Measurements from ENCODE around the gene ZFYVE28.

ZFYVE28 gene

GRCh38 chr4:2362266-2363055, 56.0 kb downstream of the ZFYVE28 start:
- H3K4me1 ChIP-seq (ENCODE audit: control insufficient read depth in 2 of 2, insufficient read depth in 2 of 2, low read length in 2 of 2), result peaks cover 6 to 8% of the 10 kb centered on the region in 2 donors
- no peak overlapping the region for H3K27ac ChIP-seq (ENCODE audit: low read depth in 2 of 2, low read length in 2 of 2)
- H3K9ac ChIP-seq (ENCODE audit: low read depth in 1 of 2, low read length in 2 of 2), result no peak overlapping the region
- no peaks in the 10 kb centered on the region for H3K9me3 ChIP-seq (ENCODE audit: control insufficient read depth in 2 of 2, low read length in 2 of 2)
- no peak overlapping the region for H3K4me3 ChIP-seq (ENCODE audit: low read length in 2 of 2)
- H3K27me3 ChIP-seq (ENCODE audit: control insufficient read depth in 2 of 2, insufficient read depth in 2 of 2, low read length in 2 of 2), result no peaks in the 10 kb centered on the region
- no peaks in the 10 kb centered on the region for H3K36me3 ChIP-seq (ENCODE audit: control insufficient read depth in 2 of 2, insufficient read depth in 2 of 2, low read length in 2 of 2)

GRCh38 chr4:2361366-2362265, 56.8 kb downstream of the ZFYVE28 start:
- Histone ChIP-seq H3K36me3 (ENCODE audit: control insufficient read depth in 2 of 2, insufficient read depth in 2 of 2, low read length in 2 of 2) (no peaks in the 10 kb centered on the region), H3K27ac (ENCODE audit: low read depth in 2 of 2, low read length in 2 of 2) (no peak overlapping the region), H3K4me3 (ENCODE audit: low read length in 2 of 2) (no peak overlapping the region), H3K9ac (ENCODE audit: low read depth in 1 of 2, low read length in 2 of 2) (no peak overlapping the region), H3K27me3 (ENCODE audit: control insufficient read depth in 2 of 2, insufficient read depth in 2 of 2, low read length in 2 of 2) (no peaks in the 10 kb centered on the region), H3K9me3 (ENCODE audit: control insufficient read depth in 2 of 2, low read length in 2 of 2) (no peaks in the 10 kb centered on the region), H3K4me1 (ENCODE audit: control insufficient read depth in 2 of 2, insufficient read depth in 2 of 2, low read length in 2 of 2) (peaks cover 6 to 8% of the 10 kb centered on the region in 2 donors)

GRCh38 chr4:2360396-2360730, 58.1 kb downstream of the ZFYVE28 start:
- no peak overlapping the region for H3K4me3 ChIP-seq (ENCODE audit: low read length in 2 of 2)
- H3K9ac ChIP-seq (ENCODE audit: low read depth in 1 of 2, low read length in 2 of 2), result no peak overlapping the region
- H3K27me3 ChIP-seq (ENCODE audit: control insufficient read depth in 2 of 2, insufficient read depth in 2 of 2, low read length in 2 of 2), result no peaks in the 10 kb centered on the region
- H3K4me1 ChIP-seq (ENCODE audit: control insufficient read depth in 2 of 2, insufficient read depth in 2 of 2, low read length in 2 of 2), result peaks cover 6 to 8% of the 10 kb centered on the region in 2 donors
- H3K36me3 ChIP-seq (ENCODE audit: control insufficient read depth in 2 of 2, insufficient read depth in 2 of 2, low read length in 2 of 2), result no peaks in the 10 kb centered on the region
- H3K27ac ChIP-seq (ENCODE audit: low read depth in 2 of 2, low read length in 2 of 2), result no peak overlapping the region
- no peaks in the 10 kb centered on the region for H3K9me3 ChIP-seq (ENCODE audit: control insufficient read depth in 2 of 2, low read length in 2 of 2)

GRCh38 chr4:2359591-2360395, 58.7 kb downstream of the ZFYVE28 start:
- H3K4me1 ChIP-seq (ENCODE audit: control insufficient read depth in 2 of 2, insufficient read depth in 2 of 2, low read length in 2 of 2), result peaks cover 3 to 5% of the 10 kb centered on the region in 2 donors
- no peaks in the 10 kb centered on the region for H3K27me3 ChIP-seq (ENCODE audit: control insufficient read depth in 2 of 2, insufficient read depth in 2 of 2, low read length in 2 of 2)
- H3K36me3 ChIP-seq (ENCODE audit: control insufficient read depth in 2 of 2, insufficient read depth in 2 of 2, low read length in 2 of 2), result no peaks in the 10 kb centered on the region
- no peak overlapping the region for H3K4me3 ChIP-seq (ENCODE audit: low read length in 2 of 2)
- H3K27ac ChIP-seq (ENCODE audit: low read depth in 2 of 2, low read length in 2 of 2), result no peak overlapping the region
- H3K9me3 ChIP-seq (ENCODE audit: control insufficient read depth in 2 of 2, low read length in 2 of 2), result no peaks in the 10 kb centered on the region
- no peak overlapping the region for H3K9ac ChIP-seq (ENCODE audit: low read depth in 1 of 2, low read length in 2 of 2)

GRCh38 chr4:2357821-2358745, 60.4 kb downstream of the ZFYVE28 start:
- Histone ChIP-seq H3K4me1 (ENCODE audit: control insufficient read depth in 2 of 2, insufficient read depth in 2 of 2, low read length in 2 of 2) (no peaks in the 10 kb centered on the region), H3K9me3 (ENCODE audit: control insufficient read depth in 2 of 2, low read length in 2 of 2) (no peaks in the 10 kb centered on the region), H3K27me3 (ENCODE audit: control insufficient read depth in 2 of 2, insufficient read depth in 2 of 2, low read length in 2 of 2) (no peaks in the 10 kb centered on the region), H3K36me3 (ENCODE audit: control insufficient read depth in 2 of 2, insufficient read depth in 2 of 2, low read length in 2 of 2) (no peaks in the 10 kb centered on the region), H3K4me3 (ENCODE audit: low read length in 2 of 2) (no peak overlapping the region), H3K27ac (ENCODE audit: low read depth in 2 of 2, low read length in 2 of 2) (no peak overlapping the region), H3K9ac (ENCODE audit: low read depth in 1 of 2, low read length in 2 of 2) (no peak overlapping the region)

- Histone ChIP-seq H3K27me3 (ENCODE audit: control insufficient read depth in 2 of 2, insufficient read depth in 2 of 2, low read length in 2 of 2) (no peaks in the 10 kb centered on the region), H3K9me3 (ENCODE audit: control insufficient read depth in 2 of 2, low read length in 2 of 2) (no peaks in the 10 kb centered on the region), H3K4me3 (ENCODE audit: low read length in 2 of 2) (no peak overlapping the region), H3K4me1 (ENCODE audit: control insufficient read depth in 2 of 2, insufficient read depth in 2 of 2, low read length in 2 of 2) (no peaks in the 10 kb centered on the region), H3K9ac (ENCODE audit: low read depth in 1 of 2, low read length in 2 of 2) (no peak overlapping the region), H3K27ac (ENCODE audit: low read depth in 2 of 2, low read length in 2 of 2) (no peak overlapping the region), H3K36me3 (ENCODE audit: control insufficient read depth in 2 of 2, insufficient read depth in 2 of 2, low read length in 2 of 2) (no peaks in the 10 kb centered on the region)
These were observed 62.0 kb downstream of the ZFYVE28 start for GRCh38 chr4:2356123-2357069.

- no peaks in the 10 kb centered on the region for H3K27me3 ChIP-seq (ENCODE audit: control insufficient read depth in 2 of 2, insufficient read depth in 2 of 2, low read length in 2 of 2)
- H3K4me3 ChIP-seq (ENCODE audit: low read length in 2 of 2), result no peak overlapping the region
- no peak overlapping the region for H3K9ac ChIP-seq (ENCODE audit: low read depth in 1 of 2, low read length in 2 of 2)
- H3K9me3 ChIP-seq (ENCODE audit: control insufficient read depth in 2 of 2, low read length in 2 of 2), result no peaks in the 10 kb centered on the region
- H3K27ac ChIP-seq (ENCODE audit: low read depth in 2 of 2, low read length in 2 of 2), result no peak overlapping the region
- no peaks in the 10 kb centered on the region for H3K36me3 ChIP-seq (ENCODE audit: control insufficient read depth in 2 of 2, insufficient read depth in 2 of 2, low read length in 2 of 2)
- H3K4me1 ChIP-seq (ENCODE audit: control insufficient read depth in 2 of 2, insufficient read depth in 2 of 2, low read length in 2 of 2), result no peaks in the 10 kb centered on the region
These were observed 63.7 kb downstream of the ZFYVE28 start for GRCh38 chr4:2354760-2355159.

GRCh38 chr4:2354118-2354517, 64.3 kb downstream of the ZFYVE28 start:
- H3K27me3 ChIP-seq (ENCODE audit: control insufficient read depth in 2 of 2, insufficient read depth in 2 of 2, low read length in 2 of 2), result no peaks in the 10 kb centered on the region
- no peaks in the 10 kb centered on the region for H3K36me3 ChIP-seq (ENCODE audit: control insufficient read depth in 2 of 2, insufficient read depth in 2 of 2, low read length in 2 of 2)
- H3K4me3 ChIP-seq (ENCODE audit: low read length in 2 of 2), result no peak overlapping the region
- H3K4me1 ChIP-seq (ENCODE audit: control insufficient read depth in 2 of 2, insufficient read depth in 2 of 2, low read length in 2 of 2), result no peaks in the 10 kb centered on the region
- no peak overlapping the region for H3K27ac ChIP-seq (ENCODE audit: low read depth in 2 of 2, low read length in 2 of 2)
- no peaks in the 10 kb centered on the region for H3K9me3 ChIP-seq (ENCODE audit: control insufficient read depth in 2 of 2, low read length in 2 of 2)
- H3K9ac ChIP-seq (ENCODE audit: low read depth in 1 of 2, low read length in 2 of 2), result no peak overlapping the region

All from mucosa of rectum (tissue), 2 donors.